HepG2 (cell line): ENCODE measurements around the gene PRKCG.

Experiments used
- ETS1 ChIP-seq: sonication (generic); formaldehyde crosslinking; IDR thresholded peaks from 2 replicates; pipeline ENCODE4 v1.4.0; 2020; ENCODE audit warnings: missing genetic modification reagents
- JARID2 ChIP-seq: sonication (generic); formaldehyde crosslinking; IDR thresholded peaks from 2 replicates; pipeline ENCODE4 v1.8.1; 2023; ENCODE audit warnings: missing genetic modification reagents, inconsistent platforms; ENCODE audit not compliant: insufficient replicate concordance
- MAZ ChIP-seq, 2 experiments: sonication (generic) in 1 of 2; formaldehyde crosslinking in 1 of 2; IDR thresholded peaks; 2 replicates each; pipeline versions ENCODE4 v1.5.0 to v1.6.1; 2012 to 2020; ENCODE audit warnings: low read depth in 2 of 2, mild to moderate bottlenecking in 2 of 2, borderline replicate concordance in 1 of 2, improper control_type of control experiment in 1 of 2, low read length in 1 of 2, missing genetic modification reagents in 1 of 2, moderate library complexity in 1 of 2
- POLR2A ChIP-seq, 2 experiments: IDR thresholded peaks; 2 replicates each; pipeline ENCODE4 v1.6.1; 2011; ENCODE audit warnings: low read depth in 2 of 2, low read length in 2 of 2, mild to moderate bottlenecking in 1 of 2, moderate library complexity in 1 of 2; ENCODE audit not compliant: insufficient read depth in 1 of 2
- TCF12 ChIP-seq, 2 experiments: fragments of 450-650 bp in 1 of 2; sonication (generic) in 1 of 2; formaldehyde crosslinking in 1 of 2; IDR thresholded peaks; 2 replicates each; pipeline versions ENCODE4 v1.6.1 to v1.8.0; 2017 to 2022; ENCODE audit warnings: antibody characterized with exemption in 1 of 2, mild to moderate bottlenecking in 1 of 2, missing genetic modification reagents in 1 of 2, moderate library complexity in 1 of 2
- ZBTB3 ChIP-seq: sonication (generic); formaldehyde crosslinking; IDR thresholded peaks from 2 replicates; pipeline ENCODE4 v1.4.0; 2020; ENCODE audit warnings: low read depth, mild to moderate bottlenecking, moderate library complexity, missing genetic modification reagents, borderline replicate concordance
- TF ChIP-seq, protein P1 (sequence below): sonication (generic); formaldehyde crosslinking; IDR thresholded peaks from 2 replicates; pipeline ENCODE4 v1.9.0; 2022; ENCODE audit warnings: missing genetic modification reagents, mild to moderate bottlenecking, borderline replicate concordance

- TF ChIP-seq ETS1 (CRISPR knock-in tag) (no peak), ZBTB3 (CRISPR knock-in tag) (no peak), MAZ (IDR thresholded peaks at IDR 0.05; ENCODE audit: borderline replicate concordance, low read depth, low read length) (no peak), MAZ (CRISPR knock-in tag; IDR thresholded peaks at IDR 0.05; ENCODE audit: low read depth) (no peak), JARID2 (CRISPR knock-in tag) (no peak), TCF12 (IDR thresholded peaks at IDR 0.05) (no peak), TCF12 (CRISPR knock-in tag; IDR thresholded peaks at IDR 0.05) (no peak), POLR2A (IDR thresholded peaks at IDR 0.05; ENCODE audit: insufficient read depth in 1 of 2, low read depth in 2 of 2, low read length in 2 of 2) (0 out of 4 replicates have a peak, but pooled peaks of 1 of the 2 experiments have one; percentile 53)
- TF ChIP-seq, protein P1, sequence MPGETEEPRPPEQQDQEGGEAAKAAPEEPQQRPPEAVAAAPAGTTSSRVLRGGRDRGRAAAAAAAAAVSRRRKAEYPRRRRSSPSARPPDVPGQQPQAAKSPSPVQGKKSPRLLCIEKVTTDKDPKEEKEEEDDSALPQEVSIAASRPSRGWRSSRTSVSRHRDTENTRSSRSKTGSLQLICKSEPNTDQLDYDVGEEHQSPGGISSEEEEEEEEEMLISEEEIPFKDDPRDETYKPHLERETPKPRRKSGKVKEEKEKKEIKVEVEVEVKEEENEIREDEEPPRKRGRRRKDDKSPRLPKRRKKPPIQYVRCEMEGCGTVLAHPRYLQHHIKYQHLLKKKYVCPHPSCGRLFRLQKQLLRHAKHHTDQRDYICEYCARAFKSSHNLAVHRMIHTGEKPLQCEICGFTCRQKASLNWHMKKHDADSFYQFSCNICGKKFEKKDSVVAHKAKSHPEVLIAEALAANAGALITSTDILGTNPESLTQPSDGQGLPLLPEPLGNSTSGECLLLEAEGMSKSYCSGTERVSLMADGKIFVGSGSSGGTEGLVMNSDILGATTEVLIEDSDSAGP (CRISPR knock-in tag): no peak
These were observed 10.5 kb upstream of the PRKCG start for GRCh38 chr19:53871454-53871853.
